ENCODE measurements around the gene KRT86.
"Not testable (repeated sequence)": the region's sequence is repeated elsewhere in the genome, so short reads cannot be mapped to it uniquely, and the experiment has no call there.

- not testable (repeated sequence) for TF ChIP-seq CTCF (IDR thresholded peaks at IDR 0.05; ENCODE audit: low read depth, low read length); EZH2phosphoT487 (IDR thresholded peaks at IDR 0.05; ENCODE audit: low read depth)
These were observed 27.9 kb downstream of the KRT86 start for GRCh38 chr12:52302242-52302914.

All from OCI-LY3 (cell line).